GM18873 (cell line): ENCODE measurements around the gene MYBBP1A.

ENCODE experiments used
- ATAC-seq: cut with Tn5 transposase; IDR thresholded peaks from one replicate; pipeline ENCODE4 v1.9.1; 2021; ENCODE audit warnings: mild to moderate bottlenecking, moderate library complexity, moderate number of reproducible peaks; ENCODE audit not compliant: unreplicated experiment, low FRiP score

MYBBP1A gene

GRCh38 chr17:4574448-4575045, 19.4 kb upstream of the MYBBP1A start:
- no peak for ATAC-seq

GRCh38 chr17:4573669-4574068, 18.5 kb upstream of the MYBBP1A start:
- no peak for ATAC-seq

- ATAC-seq = no peak
Observed at GRCh38 chr17:4573115-4573514, 17.9 kb upstream of the MYBBP1A start.

- ATAC-seq = no peak
Observed at GRCh38 chr17:4572131-4572530, 16.9 kb upstream of the MYBBP1A start.

GRCh38 chr17:4569591-4569990, 14.4 kb upstream of the MYBBP1A start:
- ATAC-seq = no peak

GRCh38 chr17:4566785-4567184, 11.6 kb upstream of the MYBBP1A start:
- ATAC-seq = no peak

GRCh38 chr17:4565209-4566141, 10.3 kb upstream of the MYBBP1A start:
- no peak for ATAC-seq

GRCh38 chr17:4562015-4562969, 7.1 kb upstream of the MYBBP1A start:
- ATAC-seq = no peak

- no peak for ATAC-seq
Observed at GRCh38 chr17:4560837-4561256, 5.7 kb upstream of the MYBBP1A start.

GRCh38 chr17:4560421-4560820, 5.2 kb upstream of the MYBBP1A start, which contains the start of gene GGT6:
Gene GGT6, minus strand, starts transcription at chr17:4560577. Its CDS starts 56 bp downstream, at chr17:4560521.
- ATAC-seq = no peak

GRCh38 chr17:4559966-4560365, 4.8 kb upstream of the MYBBP1A start:
- no peak for ATAC-seq

- no peak for ATAC-seq
Observed at GRCh38 chr17:4559139-4559791, 4.1 kb upstream of the MYBBP1A start.

- no peak for ATAC-seq
Observed at GRCh38 chr17:4558347-4558971, 3.3 kb upstream of the MYBBP1A start.

- ATAC-seq = no peak
Observed at GRCh38 chr17:4557626-4558346, 2.6 kb upstream of the MYBBP1A start.

- no peak for ATAC-seq
Observed at GRCh38 chr17:4556996-4557395, 1.8 kb upstream of the MYBBP1A start.

GRCh38 chr17:4555873-4556759, 932 bp upstream of the MYBBP1A start:
- no peak for ATAC-seq

- no peak for ATAC-seq
Observed at GRCh38 chr17:4554441-4554996, 665 bp downstream of the MYBBP1A start.

GRCh38 chr17:4553669-4554068, 1.5 kb downstream of the MYBBP1A start:
- ATAC-seq = no peak
